Prostate gland (tissue), 2 donors: Measurements from ENCODE around the gene GSE1.
"Not testable (repeated sequence)": the region's sequence is repeated elsewhere in the genome, so short reads cannot be mapped to it uniquely, and the experiment has no call there.

ENCODE experiments used
- POLR2AphosphoS5 ChIP-seq: sonication (generic); formaldehyde crosslinking; IDR thresholded peaks from one replicate; pipeline ENCODE4 v1.6.1; 2017; ENCODE audit warnings: antibody characterized with exemption
- TF ChIP-seq, protein P1 (sequence below), 4 experiments: fragments of 200-600 bp in 2 of 4; fragments of 450-650 bp in 2 of 4; sonication (generic) in 2 of 4; IDR thresholded peaks; 1 replicate in 3 of 4; 2 replicates in 1 of 4; pipeline ENCODE4 v1.5.1; 2016 to 2019; ENCODE audit warnings: antibody characterized with exemption in 4 of 4, mild to moderate bottlenecking in 2 of 4, moderate library complexity in 2 of 4

DNA sequence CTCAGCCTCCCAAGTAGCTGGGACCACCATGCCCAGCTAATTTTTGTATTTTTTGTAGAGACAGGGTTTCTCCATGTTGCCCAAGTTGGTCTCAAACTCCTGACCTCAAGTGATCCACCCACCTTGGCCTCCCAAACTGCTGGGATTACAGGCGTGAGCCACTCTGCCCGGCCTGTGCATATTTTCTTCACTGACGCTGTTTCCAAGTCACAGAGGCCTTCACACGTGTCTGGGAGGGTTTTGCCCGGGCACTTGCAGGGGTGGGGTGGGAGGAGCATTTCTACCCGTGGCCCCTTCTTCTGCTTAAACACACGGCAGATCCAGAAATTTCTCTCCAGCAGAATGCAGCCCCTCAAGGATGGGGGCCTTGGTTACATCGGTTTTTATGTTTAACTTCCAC lies 20.8 kb upstream of the GSE1 start:
- TF ChIP-seq POLR2AphosphoS5: not testable (repeated sequence)
- TF ChIP-seq, protein P1, sequence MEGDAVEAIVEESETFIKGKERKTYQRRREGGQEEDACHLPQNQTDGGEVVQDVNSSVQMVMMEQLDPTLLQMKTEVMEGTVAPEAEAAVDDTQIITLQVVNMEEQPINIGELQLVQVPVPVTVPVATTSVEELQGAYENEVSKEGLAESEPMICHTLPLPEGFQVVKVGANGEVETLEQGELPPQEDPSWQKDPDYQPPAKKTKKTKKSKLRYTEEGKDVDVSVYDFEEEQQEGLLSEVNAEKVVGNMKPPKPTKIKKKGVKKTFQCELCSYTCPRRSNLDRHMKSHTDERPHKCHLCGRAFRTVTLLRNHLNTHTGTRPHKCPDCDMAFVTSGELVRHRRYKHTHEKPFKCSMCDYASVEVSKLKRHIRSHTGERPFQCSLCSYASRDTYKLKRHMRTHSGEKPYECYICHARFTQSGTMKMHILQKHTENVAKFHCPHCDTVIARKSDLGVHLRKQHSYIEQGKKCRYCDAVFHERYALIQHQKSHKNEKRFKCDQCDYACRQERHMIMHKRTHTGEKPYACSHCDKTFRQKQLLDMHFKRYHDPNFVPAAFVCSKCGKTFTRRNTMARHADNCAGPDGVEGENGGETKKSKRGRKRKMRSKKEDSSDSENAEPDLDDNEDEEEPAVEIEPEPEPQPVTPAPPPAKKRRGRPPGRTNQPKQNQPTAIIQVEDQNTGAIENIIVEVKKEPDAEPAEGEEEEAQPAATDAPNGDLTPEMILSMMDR (IDR thresholded peaks at IDR 0.05): not testable (repeated sequence)
